Nephron (organoid): ENCODE data around the gene ANKRD2.
"Not testable (repeated sequence)": the region's sequence is repeated elsewhere in the genome, so short reads cannot be mapped to it uniquely, and the experiment has no call there.

Experiments
- H3K27ac Mint-ChIP-seq, 3 experiments: 2 replicates each; pipeline ENCODE4 v1.8.0; 2020; ENCODE audit warnings: mixed read lengths in 3 of 3, mild to moderate bottlenecking in 2 of 3, moderate library complexity in 1 of 3
- H3K27me3 Mint-ChIP-seq: 2 replicates; pipeline ENCODE4 v1.8.0; 2021; ENCODE audit warnings: low read depth, mild to moderate bottlenecking, moderate library complexity, mixed read lengths
- H3K36me3 Mint-ChIP-seq: 2 replicates; pipeline ENCODE4 v1.8.0; 2020; ENCODE audit warnings: low read depth, mixed read lengths
- H3K4me1 Mint-ChIP-seq: 2 replicates; pipeline ENCODE4 v1.8.0; 2020; ENCODE audit warnings: mixed read lengths
- H3K4me3 Mint-ChIP-seq, 3 experiments: 2 replicates each; pipeline ENCODE4 v1.8.0; 2020; ENCODE audit warnings: mild to moderate bottlenecking in 3 of 3, mixed read lengths in 3 of 3, moderate library complexity in 2 of 3
- H3K9me3 Mint-ChIP-seq: 2 replicates; pipeline ENCODE4 v1.8.0; 2020; ENCODE audit warnings: mixed read lengths
- CTCF ChIP-seq, 3 experiments: fragments of 200-600 bp; sonication (generic); IDR thresholded peaks; one replicate each; pipeline ENCODE4 v1.5.0; 2021; ENCODE audit warnings: antibody characterized with exemption in 3 of 3; ENCODE audit not compliant: unreplicated experiment in 3 of 3

Gene ANKRD2

DNA sequence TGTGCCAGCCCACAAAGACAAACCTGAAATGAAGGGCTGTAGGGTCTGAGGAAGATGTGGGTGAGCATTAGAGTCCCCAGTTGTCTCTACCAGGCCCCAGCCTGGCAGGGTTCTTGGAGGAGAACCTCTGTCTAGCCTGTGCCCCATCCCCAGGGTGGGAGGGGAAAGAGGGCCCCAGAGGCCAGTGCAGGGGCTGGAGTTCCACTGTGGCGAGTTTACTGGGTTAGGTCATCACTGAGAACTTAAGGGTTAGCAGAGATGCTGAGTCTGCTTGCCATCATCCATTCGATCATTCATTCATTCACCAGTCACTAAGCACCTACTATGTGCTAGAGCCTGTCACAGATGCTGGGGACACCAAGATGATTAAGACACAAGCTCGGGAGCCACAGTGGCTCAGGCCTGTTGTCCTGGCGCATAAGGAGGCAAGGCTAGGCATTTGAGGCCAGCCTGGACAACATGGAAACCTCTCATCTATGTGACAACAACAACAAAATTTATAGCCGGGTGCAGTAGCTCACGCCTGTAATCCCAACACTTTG, 2.6 kb downstream of the ANKRD2 start:
- Mint-ChIP-seq H3K4me3 (no peak overlapping the region), H3K27ac (peak overlapping the region in 2 of 3 experiments; percentile 28 to 52), H3K4me1 (peaks cover 31% of the 10 kb centered on the region), H3K27me3 (peaks cover 8% of the 10 kb centered on the region), H3K9me3 (no peaks in the 10 kb centered on the region), H3K36me3 (no peaks in the 10 kb centered on the region)
- TF ChIP-seq CTCF (IDR thresholded peaks at IDR 0.05; ENCODE audit: unreplicated experiment in 3 of 3): no peak

GRCh38 chr10:97576487-97576886, 3.9 kb downstream of the ANKRD2 start:
- H3K9me3 Mint-ChIP-seq, H3K27me3 Mint-ChIP-seq, H3K4me3 Mint-ChIP-seq, H3K27ac Mint-ChIP-seq, H3K36me3 Mint-ChIP-seq: not testable (repeated sequence)
- peaks cover 25% of the 10 kb centered on the region for H3K4me1 Mint-ChIP-seq

GRCh38 chr10:97577701-97578100, 5.1 kb downstream of the ANKRD2 start:
- peaks cover 16% of the 10 kb centered on the region for H3K4me1 Mint-ChIP-seq
- H3K36me3 Mint-ChIP-seq: no peaks in the 10 kb centered on the region
- no peak overlapping the region for H3K4me3 Mint-ChIP-seq
- no peak for TF ChIP-seq CTCF (IDR thresholded peaks at IDR 0.05; ENCODE audit: unreplicated experiment in 3 of 3)
- H3K9me3 Mint-ChIP-seq: no peaks in the 10 kb centered on the region
- no peak overlapping the region for H3K27ac Mint-ChIP-seq
- peaks cover 5% of the 10 kb centered on the region for H3K27me3 Mint-ChIP-seq

- Mint-ChIP-seq H3K36me3 (no peaks in the 10 kb centered on the region), H3K9me3 (no peaks in the 10 kb centered on the region), H3K27me3 (peaks cover 5% of the 10 kb centered on the region), H3K27ac (no peak overlapping the region), H3K4me1 (peaks cover 10% of the 10 kb centered on the region), H3K4me3 (no peak overlapping the region)
- TF ChIP-seq CTCF (IDR thresholded peaks at IDR 0.05; ENCODE audit: unreplicated experiment in 3 of 3): no peak
Measured at GRCh38 chr10:97578171-97578844, 5.7 kb downstream of the ANKRD2 start.

- no peaks in the 10 kb centered on the region for H3K36me3 Mint-ChIP-seq
- TF ChIP-seq CTCF (IDR thresholded peaks at IDR 0.05; ENCODE audit: unreplicated experiment in 3 of 3): no peak
- peak overlapping the region in 1 of 3 experiments; percentile 41 for H3K27ac Mint-ChIP-seq
- H3K27me3 Mint-ChIP-seq: peaks cover 5% of the 10 kb centered on the region
- no peaks in the 10 kb centered on the region for H3K9me3 Mint-ChIP-seq
- H3K4me3 Mint-ChIP-seq: no peak overlapping the region
- H3K4me1 Mint-ChIP-seq: peaks cover 9% of the 10 kb centered on the region
Measured at GRCh38 chr10:97580421-97581367, 8.1 kb downstream of the ANKRD2 start.

DNA sequence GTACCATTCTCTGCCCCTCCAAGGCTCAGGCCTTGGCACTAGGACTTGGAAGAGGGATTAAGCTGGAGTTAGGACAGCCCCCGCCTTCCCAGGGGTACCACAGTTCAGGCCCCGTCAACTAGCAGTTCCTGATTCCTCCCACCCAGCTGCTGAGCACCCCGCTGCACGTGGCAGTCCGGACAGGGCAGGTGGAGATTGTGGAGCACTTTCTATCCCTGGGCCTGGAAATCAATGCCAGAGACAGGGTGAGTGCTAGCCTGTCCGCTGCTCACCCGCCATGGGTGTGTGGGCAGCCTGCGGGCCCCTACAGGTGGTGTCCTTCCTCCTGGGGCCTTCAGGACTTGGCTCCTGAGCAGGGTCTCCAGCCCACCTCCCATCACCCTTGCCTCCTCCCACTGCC, 9.6 kb downstream of the ANKRD2 start:
- TF ChIP-seq CTCF (IDR thresholded peaks at IDR 0.05; ENCODE audit: unreplicated experiment in 3 of 3): no peak
- peaks cover 5% of the 10 kb centered on the region for H3K27me3 Mint-ChIP-seq
- H3K9me3 Mint-ChIP-seq: no peaks in the 10 kb centered on the region
- H3K27ac Mint-ChIP-seq: peak overlapping the region in 1 of 3 experiments; percentile 97
- H3K36me3 Mint-ChIP-seq: no peaks in the 10 kb centered on the region
- no peak overlapping the region for H3K4me3 Mint-ChIP-seq
- peaks cover 9% of the 10 kb centered on the region for H3K4me1 Mint-ChIP-seq
